OCI-LY3 (cell line): ENCODE data around the gene PSG5.
"Not testable (repeated sequence)": the region's sequence is repeated elsewhere in the genome, so short reads cannot be mapped to it uniquely, and the experiment has no call there.

Source experiments
- EZH2phosphoT487 ChIP-seq: fragments of 200-600 bp; shearing (Covaris generic); IDR thresholded peaks from 2 replicates; pipeline ENCODE4 v1.6.1; 2018; ENCODE audit warnings: antibody characterized with exemption, mixed run types, low read depth
- TF ChIP-seq, protein P1 (sequence below): fragments of 200-600, 300-600 bp; sonication (generic); IDR thresholded peaks from 2 replicates; pipeline ENCODE4 v1.5.1; 2014; ENCODE audit warnings: antibody characterized with exemption, low read length, low read depth

DNA sequence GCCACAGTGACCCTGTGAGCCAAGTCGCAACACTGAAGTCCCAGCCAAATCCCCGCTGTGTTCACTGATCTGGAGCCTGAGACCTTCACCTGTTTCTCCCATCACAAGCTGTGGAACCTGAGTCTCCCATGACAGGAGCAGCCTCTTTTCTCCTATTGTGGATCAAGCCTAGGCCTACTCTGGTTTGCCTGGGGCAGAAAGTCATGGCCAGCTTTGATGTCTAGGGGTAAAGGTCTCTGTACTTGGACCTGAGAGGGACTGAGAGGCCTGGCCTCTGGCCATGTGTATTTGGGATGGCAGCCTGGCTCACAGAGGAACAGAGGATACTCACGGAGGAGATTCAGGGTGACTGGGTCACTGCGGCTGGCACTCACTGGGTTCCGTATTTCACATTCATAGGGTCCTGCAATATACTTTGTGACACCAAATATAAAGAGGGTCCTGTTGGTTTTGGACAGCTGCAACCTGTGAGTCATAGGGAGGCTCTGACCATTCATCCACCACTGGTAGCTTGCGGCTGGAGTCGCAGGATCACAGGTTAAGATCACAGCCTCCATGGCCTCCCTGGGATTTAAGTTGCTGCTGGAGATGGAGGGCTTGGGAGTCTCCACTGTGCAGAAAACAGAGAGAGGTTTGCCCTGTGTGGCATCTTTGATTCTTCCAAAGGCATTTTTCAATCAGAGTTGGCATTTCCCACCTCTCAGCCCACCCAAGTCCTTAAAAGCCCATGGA lies 11.5 kb upstream of the PSG5 start:
- TF ChIP-seq, protein P1, sequence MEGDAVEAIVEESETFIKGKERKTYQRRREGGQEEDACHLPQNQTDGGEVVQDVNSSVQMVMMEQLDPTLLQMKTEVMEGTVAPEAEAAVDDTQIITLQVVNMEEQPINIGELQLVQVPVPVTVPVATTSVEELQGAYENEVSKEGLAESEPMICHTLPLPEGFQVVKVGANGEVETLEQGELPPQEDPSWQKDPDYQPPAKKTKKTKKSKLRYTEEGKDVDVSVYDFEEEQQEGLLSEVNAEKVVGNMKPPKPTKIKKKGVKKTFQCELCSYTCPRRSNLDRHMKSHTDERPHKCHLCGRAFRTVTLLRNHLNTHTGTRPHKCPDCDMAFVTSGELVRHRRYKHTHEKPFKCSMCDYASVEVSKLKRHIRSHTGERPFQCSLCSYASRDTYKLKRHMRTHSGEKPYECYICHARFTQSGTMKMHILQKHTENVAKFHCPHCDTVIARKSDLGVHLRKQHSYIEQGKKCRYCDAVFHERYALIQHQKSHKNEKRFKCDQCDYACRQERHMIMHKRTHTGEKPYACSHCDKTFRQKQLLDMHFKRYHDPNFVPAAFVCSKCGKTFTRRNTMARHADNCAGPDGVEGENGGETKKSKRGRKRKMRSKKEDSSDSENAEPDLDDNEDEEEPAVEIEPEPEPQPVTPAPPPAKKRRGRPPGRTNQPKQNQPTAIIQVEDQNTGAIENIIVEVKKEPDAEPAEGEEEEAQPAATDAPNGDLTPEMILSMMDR, result not testable (repeated sequence)
- not testable (repeated sequence) for TF ChIP-seq EZH2phosphoT487
